ENCODE measurements around the gene WNT3.
"Not testable (repeated sequence)": the region's sequence is repeated elsewhere in the genome, so short reads cannot be mapped to it uniquely, and the experiment has no call there.

WNT3 gene, protein sequence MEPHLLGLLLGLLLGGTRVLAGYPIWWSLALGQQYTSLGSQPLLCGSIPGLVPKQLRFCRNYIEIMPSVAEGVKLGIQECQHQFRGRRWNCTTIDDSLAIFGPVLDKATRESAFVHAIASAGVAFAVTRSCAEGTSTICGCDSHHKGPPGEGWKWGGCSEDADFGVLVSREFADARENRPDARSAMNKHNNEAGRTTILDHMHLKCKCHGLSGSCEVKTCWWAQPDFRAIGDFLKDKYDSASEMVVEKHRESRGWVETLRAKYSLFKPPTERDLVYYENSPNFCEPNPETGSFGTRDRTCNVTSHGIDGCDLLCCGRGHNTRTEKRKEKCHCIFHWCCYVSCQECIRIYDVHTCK

DNA sequence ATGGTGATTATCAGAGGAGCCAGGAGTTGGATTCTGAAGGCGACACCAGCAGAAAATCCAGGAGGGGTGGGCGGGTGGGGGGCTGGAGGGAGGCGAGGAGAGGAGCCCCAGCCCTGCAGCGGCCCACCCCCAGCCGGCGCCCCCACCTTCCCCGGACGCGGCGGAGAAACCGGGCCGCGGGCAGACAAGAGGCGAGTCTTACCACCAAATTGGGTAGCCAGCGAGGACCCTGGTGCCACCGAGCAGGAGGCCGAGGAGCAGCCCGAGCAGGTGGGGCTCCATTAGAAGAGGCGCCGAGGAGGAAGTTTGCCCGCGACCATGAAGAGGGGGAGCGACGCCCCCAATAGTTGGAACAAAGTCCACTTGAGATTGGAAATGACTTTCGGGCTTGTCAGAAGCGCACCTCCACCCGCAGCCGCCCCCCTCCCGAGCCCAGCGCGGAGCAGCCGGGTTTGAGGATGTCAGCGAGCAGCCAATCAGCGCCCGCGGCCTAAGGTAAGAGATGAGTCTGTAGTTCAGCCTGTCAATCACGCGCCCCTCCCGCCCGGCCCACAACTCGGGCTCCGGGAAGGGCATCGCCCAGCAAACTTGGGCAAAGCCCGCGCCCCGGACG is at the start of gene WNT3:
Gene WNT3, minus strand, starts transcription at position 377 of the 613 bp plus-strand sequence. Its CDS starts 95 bp downstream, at position 282.
- no peak for DNase-seq

- DNase-seq, result no peak
Measured at GRCh38 chr17:46866747-46867146, 48.3 kb upstream of the WNT3 start.

GRCh38 chr17:46866325-46866724 is 47.8 kb upstream of the WNT3 start:
- DNase-seq, result no peak

- no peak for DNase-seq
Measured at GRCh38 chr17:46865100-46865499, 46.6 kb upstream of the WNT3 start.

GRCh38 chr17:46863383-46864121 is 45.1 kb upstream of the WNT3 start:
- DNase-seq, result no peak

GRCh38 chr17:46862949-46863348 is 44.5 kb upstream of the WNT3 start:
- DNase-seq, result no peak

DNA sequence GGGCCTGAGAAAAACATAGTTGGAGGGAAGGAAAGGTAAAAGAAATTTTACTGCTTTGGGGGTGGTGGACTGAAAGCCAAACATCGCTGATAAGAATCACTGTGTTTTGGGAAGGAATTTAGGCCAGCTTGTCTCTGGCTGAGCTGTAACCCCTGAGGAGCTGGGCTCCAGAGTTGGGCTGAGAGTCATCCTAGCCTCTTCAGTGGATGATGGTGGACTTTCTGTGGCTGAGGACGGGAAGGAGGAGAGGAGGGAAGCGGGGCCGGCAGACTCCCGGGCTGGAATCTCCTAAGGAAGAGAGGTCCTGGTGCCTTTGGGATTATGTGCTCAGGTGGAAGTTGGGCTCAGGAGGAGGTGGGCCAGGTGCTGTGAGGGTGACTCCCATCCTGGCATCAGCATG is 41.5 kb upstream of the WNT3 start:
- DNase-seq, result no peak

DNA sequence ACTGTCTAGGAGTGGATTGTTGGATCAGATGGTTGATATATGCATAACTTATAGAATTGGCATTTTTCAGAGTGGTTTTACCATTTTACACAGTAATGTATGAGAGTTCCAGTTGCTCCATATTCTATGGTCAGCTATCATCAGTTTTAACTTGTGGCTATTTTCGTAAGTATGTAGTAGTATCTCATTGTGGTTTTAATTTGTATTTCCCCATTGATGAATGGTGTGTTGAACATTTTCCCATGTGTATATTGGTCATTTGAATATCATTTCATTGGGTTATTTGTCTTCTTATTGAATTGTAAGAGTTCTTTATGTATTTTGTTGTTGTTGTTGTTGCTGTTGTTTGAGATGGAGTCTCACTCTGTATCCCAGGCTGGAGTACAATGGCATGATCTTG is 39.1 kb upstream of the WNT3 start:
- no peak for DNase-seq

GRCh38 chr17:46854948-46855347 is 36.5 kb upstream of the WNT3 start:
- no peak for DNase-seq

- DNase-seq, result no peak
Measured at GRCh38 chr17:46854515-46854914, 36.0 kb upstream of the WNT3 start.

- DNase-seq, result no peak
Measured at GRCh38 chr17:46853896-46854444, 35.5 kb upstream of the WNT3 start.

GRCh38 chr17:46851029-46851741 is 32.7 kb upstream of the WNT3 start, which contains the start of gene WNT9B:
WNT9B (plus strand) TSS chr17:46851583; CDS start chr17:46851639, 56 bp downstream.
- DNase-seq, result no peak

- no peak for DNase-seq
Measured at GRCh38 chr17:46850688-46851028, 32.2 kb upstream of the WNT3 start.

GRCh38 chr17:46848534-46848933 is 30.0 kb upstream of the WNT3 start:
- DNase-seq, result no peak

DNA sequence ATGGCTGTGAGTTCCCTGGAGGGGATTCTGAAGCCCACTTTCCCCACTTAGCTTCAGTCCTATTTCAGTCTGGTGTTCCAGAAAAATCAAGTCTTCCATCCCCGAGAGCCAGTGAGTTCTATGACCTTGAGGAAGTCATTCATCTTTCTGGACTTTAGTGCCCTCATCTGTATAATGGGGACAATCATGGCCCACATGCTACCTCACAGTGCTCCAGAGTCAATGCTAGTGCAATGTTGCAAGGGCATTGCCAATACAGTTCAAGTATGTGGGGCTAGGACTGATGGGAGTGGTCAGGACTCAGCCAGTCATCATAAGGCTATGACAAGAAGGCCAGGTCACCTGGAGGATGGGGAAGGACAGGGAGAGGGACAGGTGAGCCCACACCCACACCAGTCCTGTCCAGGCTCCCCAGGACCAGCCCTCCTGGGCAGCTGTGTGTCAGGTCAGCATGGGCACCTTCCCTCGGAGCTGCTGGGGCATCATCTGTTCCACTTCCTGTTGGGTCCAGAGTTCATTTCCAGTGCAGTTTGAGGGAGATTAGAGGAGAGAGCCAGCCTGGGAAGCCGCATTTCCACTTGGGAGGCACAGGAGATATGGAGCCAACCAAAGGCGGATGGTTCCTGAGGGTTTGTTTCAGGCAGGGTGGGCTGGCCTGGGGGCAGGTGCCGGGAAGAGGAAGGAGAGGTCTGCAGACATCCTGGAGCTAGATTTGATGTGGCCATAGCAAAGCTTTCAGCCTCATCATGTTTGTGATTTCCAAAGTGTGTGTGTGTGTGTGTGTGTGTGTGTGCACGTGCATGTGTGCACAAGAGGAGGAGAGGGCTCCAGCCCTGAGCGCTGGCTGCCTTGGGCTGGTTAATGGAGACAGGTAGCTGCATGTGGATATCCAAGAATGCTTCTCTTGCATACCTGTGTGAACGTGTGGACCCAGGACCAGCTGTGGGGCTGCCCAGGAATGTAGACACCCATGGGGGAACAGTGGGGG is 29.0 kb upstream of the WNT3 start:
- no peak for DNase-seq

- DNase-seq, result no peak
Measured at GRCh38 chr17:46842835-46843234, 24.3 kb upstream of the WNT3 start.

GRCh38 chr17:46841561-46842379 is 23.3 kb upstream of the WNT3 start:
- no peak for DNase-seq

DNA sequence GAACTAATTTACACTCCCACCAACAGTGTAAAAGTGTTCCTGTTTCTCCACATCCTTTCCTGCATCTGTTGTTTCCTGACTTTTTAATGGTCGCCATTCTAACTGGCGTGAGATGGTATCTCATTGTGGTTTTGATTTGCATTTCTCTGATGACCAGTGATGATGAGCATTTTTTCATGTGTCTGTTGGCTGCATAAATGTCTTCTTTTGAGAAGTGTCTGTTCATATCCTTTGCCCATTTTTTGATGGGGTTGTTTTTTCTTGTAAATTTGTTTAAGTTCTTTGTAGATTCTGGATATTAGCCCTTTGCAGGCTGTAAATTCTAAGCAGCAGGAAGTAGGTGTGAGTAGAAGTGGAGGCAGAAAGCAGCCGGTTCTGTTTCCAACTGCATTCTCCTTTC is 22.1 kb upstream of the WNT3 start:
- DNase-seq, result not testable (repeated sequence)

DNA sequence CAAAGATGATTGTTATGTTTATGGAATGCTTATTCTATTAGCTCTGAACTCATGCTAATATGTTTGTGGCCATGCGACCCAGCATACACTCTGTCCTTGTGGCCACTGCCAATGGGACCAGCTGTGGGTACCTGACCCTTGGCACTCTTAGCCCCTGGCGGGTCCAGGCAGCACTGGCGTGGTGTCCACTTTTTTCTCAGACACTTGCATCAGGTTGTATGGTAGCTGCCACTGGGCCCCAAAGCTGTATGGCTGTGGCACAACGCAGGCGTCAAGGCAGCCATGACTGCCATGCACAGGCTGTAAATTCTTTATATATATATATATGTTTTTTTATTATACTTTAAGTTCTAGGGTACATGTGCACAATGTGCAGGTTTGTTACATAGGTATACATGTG is 20.7 kb upstream of the WNT3 start:
- no peak for DNase-seq

DNA sequence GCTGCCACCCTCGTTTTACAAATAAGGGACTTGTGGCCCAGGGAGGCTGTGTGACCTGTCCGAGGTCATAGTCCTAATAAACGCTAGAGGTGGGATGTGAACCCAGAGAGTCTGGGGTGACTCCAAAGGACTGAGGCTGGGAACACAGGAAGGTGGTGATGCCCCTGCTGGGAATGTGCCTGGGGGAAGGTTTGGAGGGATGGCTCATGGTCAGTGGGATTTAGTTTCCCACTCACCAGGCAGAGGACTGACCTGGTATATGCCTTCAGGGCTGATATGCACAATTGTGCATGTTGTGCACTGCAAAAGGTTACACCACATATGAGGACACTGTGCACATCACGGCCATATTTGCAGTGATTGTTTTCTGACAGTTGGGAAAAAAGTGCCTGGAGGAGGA is 19.0 kb upstream of the WNT3 start:
- no peak for DNase-seq

DNA sequence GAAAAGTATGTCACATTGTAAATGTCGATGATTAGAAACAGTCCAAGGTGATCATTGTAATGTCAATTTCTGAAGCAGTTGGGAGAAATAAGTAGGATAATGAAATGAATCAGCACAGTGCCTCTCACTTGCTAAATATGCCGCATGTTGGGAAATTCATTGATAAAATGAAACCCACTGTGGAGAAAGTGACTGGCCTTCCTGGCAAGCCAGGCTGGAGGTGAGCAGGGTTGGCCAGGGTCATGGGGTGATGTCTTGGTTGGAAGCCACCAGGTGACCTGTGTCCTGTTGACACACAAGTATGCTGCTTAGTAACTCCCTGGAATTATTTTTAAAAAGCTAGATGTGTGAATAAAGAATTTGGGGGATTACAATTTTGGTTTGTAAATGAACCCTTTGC is 18.0 kb upstream of the WNT3 start:
- DNase-seq, result no peak

Measured in NCI-H1092 (cell line).